Urothelium cell line (cell line): Measurements from ENCODE around the gene SUN2.

ENCODE experiments used
- DNase-seq: peaks from one replicate; pipeline ENCODE4 v3.0.0; 2011; ENCODE audit warnings: low spot score, mixed read lengths
- FAIRE-seq: peaks from 2 replicates; lab custom pipeline; 2011; peaks lifted over from hg19 to GRCh38; lab: Jason Lieb, UNC

SUN2 gene

GRCh38 chr22:38724176-38724575 is 31.6 kb downstream of the SUN2 start:
- DNase-seq (no peak), FAIRE-seq (no peak)

DNA sequence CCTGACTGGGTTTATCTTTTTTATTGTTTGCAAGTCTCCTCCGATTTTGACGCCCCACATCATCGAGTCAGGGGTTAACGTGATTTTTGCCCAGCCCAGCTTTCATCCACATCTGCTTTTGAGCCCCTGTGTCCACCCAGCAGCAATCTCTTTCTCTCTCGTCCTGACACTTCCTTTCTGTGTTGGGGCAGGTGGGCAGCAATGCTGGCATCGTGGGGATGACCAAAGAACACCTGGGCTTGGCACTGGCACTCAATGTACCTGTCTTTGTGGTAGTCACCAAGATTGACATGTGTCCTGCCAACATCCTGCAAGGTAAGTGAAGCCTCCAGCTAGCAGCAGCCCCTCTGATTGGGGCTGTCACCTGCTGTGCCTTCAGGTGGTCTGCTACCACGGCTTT is 34.2 kb downstream of the SUN2 start:
- no peak for DNase-seq
- FAIRE-seq, result peak; percentile 56

DNA sequence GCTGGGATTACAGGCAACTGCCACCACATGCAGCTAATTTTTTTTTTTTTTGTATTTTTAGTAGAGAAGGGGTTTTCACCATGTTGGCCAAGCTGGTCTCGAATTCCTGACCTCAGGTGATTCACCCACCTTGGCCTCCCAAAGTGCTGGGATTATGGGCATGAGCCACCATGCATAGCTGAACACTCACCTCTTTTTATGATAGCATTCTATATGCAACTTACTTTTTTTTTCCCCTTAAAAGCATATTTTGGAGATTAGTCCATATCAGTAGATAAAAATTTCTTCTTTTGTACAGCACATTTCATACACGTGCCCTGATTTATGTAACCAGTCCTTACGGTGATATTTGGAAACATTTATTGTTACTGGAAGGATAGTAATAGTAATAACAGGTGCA is 35.4 kb downstream of the SUN2 start:
- FAIRE-seq (no peak), DNase-seq (no peak)

DNA sequence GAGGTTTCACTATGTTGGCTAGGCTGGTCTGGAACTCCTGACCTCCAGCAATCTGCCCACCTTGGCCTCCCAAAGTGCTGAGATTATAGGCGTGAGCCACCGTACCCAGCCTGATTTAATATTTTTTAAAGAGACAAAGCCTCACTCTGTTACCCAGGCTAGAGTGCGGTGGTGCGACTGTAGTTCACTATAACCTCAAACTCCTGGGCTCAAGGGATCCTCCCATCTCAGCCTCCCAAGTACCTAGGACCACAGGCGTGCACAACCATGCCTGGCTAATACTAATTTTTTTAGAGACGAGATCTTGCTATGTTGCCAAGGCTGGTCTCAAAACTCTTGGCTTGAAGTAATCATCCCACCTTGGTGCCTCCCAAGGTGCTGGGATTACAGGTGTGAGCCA is 36.6 kb downstream of the SUN2 start:
- FAIRE-seq, result no peak
- DNase-seq, result no peak

GRCh38 chr22:38718414-38718813 is 37.4 kb downstream of the SUN2 start:
- FAIRE-seq, result peak; percentile 95
- DNase-seq, result peak; percentile 94

- no peak for DNase-seq
- no peak for FAIRE-seq
Measured at GRCh38 chr22:38717244-38717643, 38.6 kb downstream of the SUN2 start.

DNA sequence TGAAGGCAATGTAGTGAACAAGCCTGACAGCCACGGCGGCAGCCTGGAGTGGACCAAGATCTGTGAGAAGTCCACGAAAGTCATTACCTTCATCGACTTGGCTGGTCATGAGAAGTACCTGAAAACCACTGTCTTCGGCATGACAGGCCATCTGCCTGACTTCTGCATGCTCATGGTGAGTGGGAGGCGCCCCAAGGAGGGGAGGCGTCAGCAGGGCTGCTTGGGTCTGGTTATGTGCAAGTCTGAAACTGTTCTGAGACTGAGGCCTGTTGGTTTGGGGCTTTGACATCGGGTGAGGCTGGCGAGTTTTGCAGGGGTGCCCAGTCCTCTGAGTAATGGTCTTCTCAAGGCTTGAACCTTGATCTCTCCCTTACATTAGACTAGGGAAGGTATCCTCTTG is 39.0 kb downstream of the SUN2 start:
- FAIRE-seq (no peak), DNase-seq (no peak)

DNA sequence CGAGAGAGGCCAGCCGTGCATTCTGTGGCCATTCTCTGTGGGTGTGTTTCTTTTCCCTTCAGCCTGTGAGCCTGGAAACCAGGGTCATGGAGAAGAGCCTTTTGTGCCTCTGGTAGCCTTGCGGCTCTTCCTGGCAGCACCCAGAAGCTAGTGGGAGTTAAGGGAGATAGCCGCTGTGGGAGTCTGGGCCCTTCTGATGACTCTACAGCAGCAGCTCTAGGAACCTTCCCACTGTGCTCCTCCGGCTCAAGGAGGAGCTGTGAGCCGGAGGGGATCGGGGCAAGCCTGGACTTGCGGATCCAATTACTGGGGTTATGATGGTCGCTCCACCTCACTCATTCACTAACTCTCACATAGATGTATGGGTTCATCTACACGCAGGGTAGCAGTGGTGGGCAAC is 39.5 kb downstream of the SUN2 start:
- FAIRE-seq (no peak), DNase-seq (no peak)

GRCh38 chr22:38715852-38716251 is 39.9 kb downstream of the SUN2 start:
- DNase-seq, result no peak
- FAIRE-seq, result no peak

DNA sequence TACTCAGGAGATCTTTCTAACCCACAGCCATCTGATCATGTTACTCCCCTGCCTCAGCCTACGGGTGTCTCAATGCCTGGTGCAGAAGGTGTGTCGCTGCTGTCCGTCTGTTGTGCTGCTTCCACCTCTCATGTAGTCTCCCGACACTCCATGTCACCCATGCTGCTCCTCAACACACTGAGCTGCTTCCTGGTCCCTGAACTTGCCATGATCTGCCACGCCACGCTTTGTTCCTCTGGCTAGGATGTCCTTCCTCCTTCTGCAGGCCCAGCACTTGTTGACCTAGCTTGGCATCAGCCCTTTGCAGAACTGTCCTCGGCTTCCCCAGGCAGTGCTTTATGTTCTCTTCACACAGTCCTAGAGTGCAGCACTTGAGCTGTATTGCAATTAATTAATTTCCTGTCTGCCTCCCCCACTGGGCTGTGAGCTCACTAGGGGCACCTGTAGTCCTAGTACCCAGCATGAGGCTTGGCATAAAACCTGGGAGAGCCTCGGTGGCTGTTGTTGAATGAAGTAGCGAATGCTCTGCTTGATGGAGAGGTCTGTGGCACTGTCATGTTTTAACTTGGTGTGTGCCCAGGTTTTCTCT is 40.5 kb downstream of the SUN2 start:
- FAIRE-seq (peak; percentile 9), DNase-seq (no peak)

- DNase-seq (no peak), FAIRE-seq (no peak)
Measured at GRCh38 chr22:38713921-38714320, 41.9 kb downstream of the SUN2 start.

- no peak for DNase-seq
Measured at GRCh38 chr22:38712486-38713207, 43.2 kb downstream of the SUN2 start.

GRCh38 chr22:38710866-38711265 is 44.9 kb downstream of the SUN2 start:
- DNase-seq, result no peak
- FAIRE-seq, result no peak

More at GRCh38 chr22:38712486-38713207, 43.2 kb downstream of the SUN2 start:
- FAIRE-seq, result no peak

GRCh38 chr22:38710351-38710750 is 45.4 kb downstream of the SUN2 start:
- no peak for FAIRE-seq

GRCh38 chr22:38709306-38709705 is 46.5 kb downstream of the SUN2 start:
- DNase-seq (no peak), FAIRE-seq (no peak)

More at GRCh38 chr22:38710351-38710750, 45.4 kb downstream of the SUN2 start:
- DNase-seq, result no peak

- no peak for FAIRE-seq
- no peak for DNase-seq
Measured at GRCh38 chr22:38707984-38708383, 47.8 kb downstream of the SUN2 start.

DNA sequence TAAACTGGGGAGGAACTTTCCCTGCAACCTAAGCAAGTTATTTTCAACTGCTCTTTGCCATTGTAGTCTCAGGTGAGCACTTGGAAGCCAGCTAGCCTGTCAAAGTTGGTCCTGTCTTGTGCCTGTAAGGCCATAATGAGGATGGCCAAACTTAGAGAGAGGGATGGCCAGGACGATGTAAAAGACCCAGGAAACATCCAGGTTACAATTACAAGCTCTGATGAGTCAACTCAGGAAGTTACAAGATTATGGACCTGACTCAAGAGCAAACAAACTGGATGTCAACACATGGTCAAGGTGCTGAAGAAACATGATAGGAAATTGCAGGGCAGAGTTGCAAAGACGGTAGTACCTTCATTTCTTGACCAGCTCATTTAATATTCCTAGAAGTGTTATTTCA is 48.5 kb downstream of the SUN2 start:
- FAIRE-seq (peak; percentile 5), DNase-seq (no peak)

DNA sequence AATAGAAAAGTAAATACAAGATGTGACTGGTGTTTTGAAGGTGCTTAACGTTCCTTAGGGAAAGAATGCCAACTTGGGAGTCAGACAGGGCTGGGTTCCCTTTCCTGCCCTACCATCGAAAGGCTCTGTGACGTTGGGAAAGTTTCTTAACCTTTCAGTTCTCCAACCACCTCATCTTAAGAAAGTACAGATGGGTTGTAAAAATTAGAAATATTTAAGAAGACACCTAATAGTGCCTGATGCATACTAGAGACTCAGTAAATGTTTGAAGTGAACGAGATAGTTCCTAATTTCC is 49.0 kb downstream of the SUN2 start:
- FAIRE-seq (no peak), DNase-seq (no peak)

DNA sequence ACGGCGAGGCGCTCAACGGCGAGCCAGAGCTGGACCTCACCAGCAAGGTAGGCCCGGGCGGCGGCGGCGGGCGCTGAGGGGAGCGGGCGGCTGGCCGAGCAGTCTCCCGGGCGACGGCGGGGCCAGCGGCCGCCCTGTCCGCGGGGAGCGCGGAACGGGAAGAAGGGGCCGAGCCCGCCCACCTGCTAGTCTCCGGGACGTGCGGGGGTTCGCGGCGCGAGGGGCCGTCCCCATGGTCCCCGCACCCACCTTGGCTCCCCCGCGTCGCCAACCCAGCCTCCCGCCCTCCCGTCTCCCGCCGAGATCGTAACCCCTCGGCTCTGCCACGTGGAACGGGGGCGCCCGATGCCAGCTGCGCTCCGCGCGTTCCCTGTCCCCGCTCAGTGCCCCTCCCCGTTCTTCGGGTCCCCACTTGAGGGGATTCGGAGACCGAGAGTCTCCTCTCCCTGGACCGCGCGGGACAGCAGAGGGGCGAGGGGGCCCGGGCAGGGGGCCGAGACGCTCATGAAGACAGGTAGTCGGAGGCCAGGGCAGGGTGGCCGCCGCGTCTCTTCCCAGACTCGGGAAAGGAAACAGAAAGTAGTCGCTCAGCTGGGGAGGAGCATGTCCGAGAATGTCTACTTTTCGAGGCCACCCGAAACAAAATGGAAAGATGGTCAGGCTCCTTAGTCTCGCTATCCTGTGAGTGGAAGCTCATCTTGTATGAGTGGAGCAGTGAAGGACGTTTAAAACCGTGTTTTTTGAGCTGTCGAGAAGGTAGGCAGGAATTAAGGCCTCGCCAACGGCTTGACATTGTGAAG is 49.5 kb downstream of the SUN2 start:
- DNase-seq (peak; percentile 40), FAIRE-seq (no peak)

DNA sequence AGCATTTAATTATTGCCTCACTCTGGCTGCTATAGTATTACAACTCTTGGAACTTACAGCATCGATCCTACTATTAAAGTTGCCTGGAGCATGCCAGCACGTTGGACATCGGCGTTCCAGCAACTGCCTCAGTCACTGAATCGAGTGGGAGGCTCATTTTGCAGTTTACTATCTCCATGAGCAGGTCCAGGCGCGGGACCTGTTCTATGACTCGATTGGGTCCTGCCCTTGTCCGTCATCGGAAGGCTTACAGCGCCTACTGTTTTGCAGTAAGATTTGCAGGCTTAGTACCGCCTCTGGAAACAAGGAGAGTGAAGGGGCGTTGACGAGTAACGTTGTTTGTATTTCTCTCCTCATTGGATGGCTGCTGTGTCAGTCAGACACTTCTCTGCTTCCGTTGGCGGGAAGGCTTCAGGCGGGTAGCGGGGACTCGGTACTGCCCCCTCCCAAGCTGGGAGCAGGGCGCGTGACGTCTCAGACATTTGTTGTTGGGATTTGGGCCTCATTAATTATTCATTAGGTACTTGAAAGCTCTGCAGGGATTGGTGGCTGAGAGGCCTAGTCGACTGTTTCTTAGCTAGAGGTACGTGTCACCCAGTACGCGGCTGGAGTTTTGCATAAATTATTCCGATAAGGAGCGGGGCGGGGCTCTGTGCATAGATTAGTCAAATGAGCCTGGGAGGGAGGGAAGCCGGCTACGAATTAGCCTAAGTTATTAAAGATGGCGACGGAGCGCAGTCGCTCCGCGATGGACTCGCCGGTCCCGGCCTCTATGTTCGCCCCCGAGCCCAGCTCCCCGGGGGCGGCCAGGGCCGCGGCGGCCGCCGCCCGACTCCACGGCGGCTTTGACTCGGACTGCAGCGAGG is 50.3 kb downstream of the SUN2 start, which contains the start of gene GTPBP1:
Gene GTPBP1 (plus strand): TSS at position 710 of the 866 bp plus-strand sequence. CDS start 12 bp downstream, at position 722.
- DNase-seq (peak; percentile 99), FAIRE-seq (peak; percentile 94)

DNA sequence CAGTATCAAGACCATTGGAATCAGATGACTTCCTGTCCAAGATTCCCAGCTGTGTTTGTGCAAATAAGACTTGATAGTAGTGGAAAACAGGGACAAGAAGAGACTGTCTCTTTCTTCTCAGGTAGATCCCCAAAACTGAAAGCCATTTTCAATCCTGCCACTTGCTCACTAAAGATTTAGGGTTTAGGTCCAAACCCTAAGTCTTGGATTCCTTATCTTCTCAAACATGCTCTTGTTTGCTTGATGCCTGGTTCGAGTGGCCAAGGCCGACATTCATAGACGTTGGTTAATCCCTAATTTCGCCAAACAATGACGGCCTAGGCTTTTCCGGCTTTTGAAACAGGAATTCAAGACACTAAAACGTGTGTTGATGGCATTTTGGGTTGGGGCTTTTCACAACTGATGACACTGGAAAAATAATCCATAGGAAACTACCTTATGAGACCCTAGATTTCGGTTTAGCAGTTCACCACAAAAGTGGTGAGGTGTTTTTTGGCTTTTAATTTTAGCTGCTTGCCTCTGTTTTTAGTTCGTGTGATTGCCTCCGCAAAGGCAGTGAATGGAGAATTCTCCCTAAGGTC is 51.1 kb downstream of the SUN2 start:
- DNase-seq (no peak), FAIRE-seq (no peak)
